K562 (cell line): ENCODE data around the gene CD37. TPM values are rescaled to one million over a fixed set of nuclear protein-coding genes. Genes with fewer than 3 reads are reported as not detected.
A peak's percentile ranks its signal among the peaks of the same experiment; 100 is the strongest.

Experiments used
- ATAC-seq: fragments of 200-7000 bp; cut with Tn5 transposase; 3 replicates; pipeline ENCODE4 v1.9.1; 2020; ENCODE audit warnings: moderate library complexity
- BruUV-seq: library from RNA; stranded (reverse); fragments of 400-500 nt; replicated peaks from 2 replicates; lab custom pipeline; 2021; lab: Mats Ljungman, UMichigan
- CTCF ChIA-PET: fragments of 300-600 bp; formaldehyde crosslinking; extraction: SDS; loops from one replicate; lab custom pipeline; 2021; ENCODE audit warnings: low intra/inter-chr PET ratio; lab: Yijun Ruan, JAX
- POLR2A ChIA-PET: fragments of 300-600, 350-650 bp; sonication (Branson Sonifier 250); formaldehyde crosslinking; extraction: SDS; loops from one replicate; lab custom pipeline; 2021; ENCODE audit warnings: antibody characterized with exemption, inconsistent platforms; lab: Yijun Ruan, JAX
- DNase-seq, 4 experiments: peaks; one replicate each; pipeline versions ENCODE4 v3.0.0 to v3.0.0-alpha.2; 2011 to 2018; ENCODE audit warnings: low spot score in 3 of 4, mixed read lengths in 3 of 4; ENCODE audit errors: extremely low read depth in 1 of 4
- FAIRE-seq: peaks from 2 replicates; lab custom pipeline; 2011; peaks lifted over from hg19 to GRCh38; lab: Jason Lieb, UNC
- H2AFZ ChIP-seq: 2 replicates; pipeline ENCODE4 v1.6.0; 2011; ENCODE audit warnings: low read depth, low read length, control low read depth, inconsistent platforms
- H3K27ac ChIP-seq: fragments of 200-600 bp; 3 replicates; pipeline ENCODE4 v1.8.0; 2011; ENCODE audit warnings: low read depth, mild to moderate bottlenecking, control low read depth, inconsistent platforms, low read length, moderate library complexity, mixed read lengths; ENCODE audit errors: extremely low read depth
- H3K27me3 ChIP-seq, 2 experiments: fragments of 300-600 bp in 1 of 2; 2 replicates in 1 of 2; 3 replicates in 1 of 2; pipeline versions ENCODE4 v1.6.0 to v1.8.0; 2011; ENCODE audit warnings: inconsistent platforms in 2 of 2, low read length in 2 of 2, mild to moderate bottlenecking in 1 of 2, mixed read lengths in 1 of 2, moderate library complexity in 1 of 2; ENCODE audit not compliant: control insufficient read depth in 2 of 2, insufficient read depth in 2 of 2
- H3K36me3 ChIP-seq: fragments of 300-600 bp; 3 replicates; pipeline ENCODE4 v1.8.0; 2011; ENCODE audit warnings: mild to moderate bottlenecking, low read length, inconsistent platforms; ENCODE audit not compliant: control insufficient read depth, insufficient read depth
- H3K4me1 ChIP-seq, 2 experiments: fragments of 200-600 bp in 1 of 2; replicated peaks in 1 of 2; 2 replicates in 1 of 2; 3 replicates in 1 of 2; pipeline versions ENCODE4 v1.5.1 to v1.8.0; 2011; ENCODE audit warnings: inconsistent platforms in 2 of 2, low read length in 2 of 2, mild to moderate bottlenecking in 1 of 2, mixed read lengths in 1 of 2, moderate library complexity in 1 of 2; ENCODE audit not compliant: control insufficient read depth in 2 of 2, insufficient read depth in 2 of 2
- H3K4me2 ChIP-seq: 2 replicates; pipeline ENCODE4 v1.6.1; 2011; ENCODE audit warnings: low read length, control low read depth, inconsistent platforms, mixed read lengths; ENCODE audit not compliant: insufficient read depth
- H3K4me3 ChIP-seq: fragments of 200-600 bp; sonication (generic), shearing (Covaris generic); 2 replicates; pipeline ENCODE4 v1.5.1; 2016; ENCODE audit warnings: control low read depth, inconsistent platforms
- H3K79me2 ChIP-seq: fragments of 200-600 bp; 3 replicates; pipeline ENCODE4 v1.8.0; 2011; ENCODE audit warnings: low read length, inconsistent platforms; ENCODE audit not compliant: control insufficient read depth, insufficient read depth
- H3K9ac ChIP-seq, 2 experiments: 2 replicates each; pipeline versions ENCODE4 v1.6.0 to v1.6.1; 2011; ENCODE audit warnings: low read depth in 2 of 2, low read length in 2 of 2, control low read depth in 1 of 2, inconsistent platforms in 1 of 2, mild to moderate bottlenecking in 1 of 2, mixed read lengths in 1 of 2; ENCODE audit not compliant: insufficient read depth in 1 of 2
- H3K9me1 ChIP-seq: one replicate; pipeline ENCODE4 v1.6.0; 2011; ENCODE audit warnings: inconsistent platforms, mild to moderate bottlenecking, low read length, moderate library complexity; ENCODE audit not compliant: control insufficient read depth, insufficient read depth
- H3K9me3 ChIP-seq: replicated peaks from 2 replicates; pipeline ENCODE4 v1.5.1; 2011; ENCODE audit warnings: low read depth, low read length, inconsistent platforms; ENCODE audit not compliant: control insufficient read depth, insufficient read depth
- H4K20me1 ChIP-seq: replicated peaks from 2 replicates; pipeline ENCODE4 v1.6.1; 2011; ENCODE audit warnings: low read length, inconsistent platforms, mixed read lengths; ENCODE audit not compliant: control insufficient read depth, insufficient read depth
- CHD2 ChIP-seq: IDR thresholded peaks from 2 replicates; pipeline ENCODE4 v1.6.1; 2011; ENCODE audit warnings: low read depth, low read length
- DPF2 ChIP-seq: fragments of 450-650 bp; IDR thresholded peaks from 2 replicates; pipeline ENCODE4 v1.6.1; 2016
- HBP1 ChIP-seq: fragments of 450-650 bp; formaldehyde crosslinking; IDR thresholded peaks from 2 replicates; pipeline ENCODE4 v1.4.0; 2022; ENCODE audit warnings: missing genetic modification characterization
- PCBP1 ChIP-seq: fragments of 200-400 bp; formaldehyde crosslinking; IDR thresholded peaks from 2 replicates; pipeline ENCODE4 v1.6.1; 2018; ENCODE audit warnings: mild to moderate bottlenecking, low read depth, low read length; ENCODE audit not compliant: poor library complexity, severe bottlenecking
- RBM25 ChIP-seq: fragments of 200-400 bp; formaldehyde crosslinking; IDR thresholded peaks from 2 replicates; pipeline ENCODE4 v1.6.1; 2018; ENCODE audit warnings: low read length, low read depth, moderate library complexity; ENCODE audit not compliant: severe bottlenecking
- ZBTB40 ChIP-seq, 2 experiments: fragments of 450-650 bp in 1 of 2; sonication (generic) in 1 of 2; formaldehyde crosslinking in 1 of 2; IDR thresholded peaks; 2 replicates each; pipeline versions ENCODE4 v1.7.1 to v1.9.0; 2016 to 2022; ENCODE audit warnings: inconsistent platforms in 1 of 2, mild to moderate bottlenecking in 1 of 2, missing genetic modification reagents in 1 of 2
- WGBS: fragments of 100-300 bp; shearing (Covaris generic); methylation state at CpG from one replicate; pipeline ENCODE4 v1.1.6; 2016; ENCODE audit warnings: low coverage, mixed read lengths; ENCODE audit not compliant: insufficient coverage; ENCODE audit errors: missing lambda C conversion rate; 5-methylcytosine and 5-hydroxymethylcytosine counted together
- in situ Hi-C: fragments of 300-500 bp; cut with MboI; formaldehyde crosslinking; loops from 4 replicates; pipeline ENCODE4 v1.15.0; 2018; ENCODE audit warnings: inconsistent platforms, mixed read lengths
- intact Hi-C: fragments of 100-400 bp; cut with micrococcal nuclease; formaldehyde crosslinking; loops from 2 replicates; pipeline ENCODE4 v1.14.2; 2022
- polyA plus RNA-seq, 8 experiments: library from polyadenylated mRNA; depleted of rRNA in 4 of 8; stranded (reverse) in 5 of 8; unstranded in 3 of 8; fragments of >200 nt; fragmentation: Nextera tagmentation in 2 of 8; fragmentation: Illumina TruSeq in 1 of 8; extraction: Ambion mirVana in 2 of 8; extraction: Trizol in 1 of 8; gene quantifications; 2 replicates each; pipeline versions ENCODE4 v1.2.1 to v1.2.3, GENCODE V29; 2011 to 2014; ENCODE audit warnings: inconsistent platforms in 1 of 8, missing spikeins in 1 of 8
- total RNA-seq, 7 experiments: library from RNA; depleted of rRNA in 6 of 7; stranded (reverse); fragments of >200 nt in 6 of 7; fragmentation: Illumina TruSeq in 2 of 7; extraction: Trizol in 2 of 7; gene quantifications; 2 replicates each; pipeline versions ENCODE4 v1.2.1 to v1.2.3, GENCODE V29; 2011 to 2021; ENCODE audit warnings: low replicate concordance in 1 of 7

CD37 gene
- total and polyA plus RNA-seq, 9 of the 15 experiments (the other 6 are each of a cell fraction or from before 2014, with no cell fraction given), result 2.5 to 19.0 (median 7.4) TPM

- TF ChIP-seq HBP1 (CRISPR knock-in tag) (no peak), RBM25 (no peak), DPF2 (no peak)
These were observed 24.9 kb downstream of the CD37 start (continued) for GRCh38 chr19:49359851-49360820.

- FAIRE-seq (peak; percentile 68), DNase-seq (peak; percentile 88 to 91 (median 90)), ATAC-seq (peak; percentile 56)
- peak overlapping the region; percentile 59 for H3K4me3 ChIP-seq
- H3K9me3 ChIP-seq, result no peaks in the 10 kb centered on the region
- peak overlapping the region; percentile 74 to 93 for H3K9ac ChIP-seq
- peaks cover 10% of the 10 kb centered on the region; the same call in 1 of the 3 replicates for H3K36me3 ChIP-seq
- in situ Hi-C loops (no loop called here), intact Hi-C loops (no loop called here)
- H3K27ac ChIP-seq, result peak overlapping the region; percentile 77
- CTCF ChIA-PET, result no interaction called here
- H3K4me1 ChIP-seq, result peaks cover 15 to 54% of the 10 kb centered on the region in 2 experiments
- POLR2A ChIA-PET, result interaction anchor here (0.6 kb wide), 1 partner anchor 12 kb away, joined by 4 read pairs; no protein-coding TSS in a partner anchor
- no TSS peak for BruUV-seq
- H4K20me1 ChIP-seq, result no peaks in the 10 kb centered on the region
- H3K9me1 ChIP-seq, result no peaks in the 10 kb centered on the region
- under 1% methylated on average over 13 of the region's 27 CpGs for whole genome bisulfite sequencing
- no peaks in the 10 kb centered on the region for H3K27me3 ChIP-seq
- peak overlapping the region; percentile 76 for H3K4me2 ChIP-seq
- peak overlapping the region; percentile 83 for H2AFZ ChIP-seq
- H3K79me2 ChIP-seq, result peaks cover 7% of the 10 kb centered on the region; the same call in 1 of the 3 replicates
- no peak for TF ChIP-seq PCBP1
- TF ChIP-seq ZBTB40 (IDR thresholded peaks at IDR 0.05), result 0 out of 2 replicates have a peak, but pooled peaks have one; percentile 27
- no peak for TF ChIP-seq ZBTB40 (CRISPR knock-in tag; IDR thresholded peaks at IDR 0.05)
- TF ChIP-seq CHD2, result peak; percentile 71
These were observed 26.3 kb downstream of the CD37 start for GRCh38 chr19:49361438-49362047.
